ENCODE data around the gene BCL3.

GRCh38 chr19:44705502-44706010, 43.0 kb upstream of the BCL3 start:
- no peak for TF ChIP-seq CTCF (IDR thresholded peaks at IDR 0.05)
- no peak for TF ChIP-seq POLR2A (IDR thresholded peaks at IDR 0.05)
